Spinal cord (tissue), 10 donors: ENCODE measurements around the gene MB21D2. TPM values are rescaled to one million over a fixed set of nuclear protein-coding genes. Genes with fewer than 3 reads are reported as not detected.

Experiments
- DNase-seq, 6 donors: peaks; one replicate each; pipeline versions ENCODE4 v3.0.0 to v3.0.0-alpha.2; 2013 to 2015; ENCODE audit warnings: low spot score in 6 of 6, low read depth in 4 of 6
- H3K27ac ChIP-seq: one replicate; pipeline ENCODE4 v1.5.1; 2013; ENCODE audit warnings: low read depth, low read length, control low read depth
- H3K27me3 ChIP-seq: one replicate; pipeline ENCODE4 v1.6.1; 2013; ENCODE audit warnings: low read length; ENCODE audit not compliant: control insufficient read depth, insufficient read depth
- H3K36me3 ChIP-seq: one replicate; pipeline ENCODE4 v1.6.1; 2013; ENCODE audit warnings: low read length; ENCODE audit not compliant: control insufficient read depth, insufficient read depth
- H3K4me1 ChIP-seq: one replicate; pipeline ENCODE4 v1.6.1; 2013; ENCODE audit warnings: low read length; ENCODE audit not compliant: control insufficient read depth, insufficient read depth
- H3K4me3 ChIP-seq: one replicate; pipeline ENCODE4 v1.5.1; 2013; ENCODE audit warnings: low read depth, low read length, control low read depth
- H3K9me3 ChIP-seq: one replicate; pipeline ENCODE4 v1.6.1; 2013; ENCODE audit warnings: low read length; ENCODE audit not compliant: control insufficient read depth, insufficient read depth
- WGBS: methylation state at CpG from one replicate; pipeline ENCODE4 v1.1.5; 2013; ENCODE audit warnings: missing lambda C conversion rate; ENCODE audit not compliant: insufficient coverage; 5-methylcytosine and 5-hydroxymethylcytosine counted together
- polyA plus RNA-seq, 2 donors: library from polyadenylated mRNA; unstranded; fragments of 120-200 nt; gene quantifications; one replicate each; pipeline ENCODE4 v1.2.1, GENCODE V29; 2013; ENCODE audit not compliant: insufficient read length in 2 of 2
- total RNA-seq, 2 donors: library from RNA; depleted of rRNA in 1 of 2; stranded (reverse); fragments of 120-200 nt in 1 of 2; fragments of >200 nt in 1 of 2; gene quantifications; one replicate each; pipeline versions ENCODE4 v1.2.3 to v1.2.4, GENCODE V29; 2013 to 2014
- donor health status: healthy.

MB21D2 gene
- total and polyA plus RNA-seq, 4 donors, result 9.5 to 23.4 (median 21.1) TPM

GRCh38 chr3:192899540-192899982, 18.1 kb downstream of the MB21D2 start:
- H3K36me3 ChIP-seq, result no peaks in the 10 kb centered on the region
- no peak overlapping the region for H3K4me3 ChIP-seq
- WGBS, result 100% methylated on average over 1 of the region's 3 CpGs
- H3K27me3 ChIP-seq, result no peaks in the 10 kb centered on the region
- H3K4me1 ChIP-seq, result peaks cover under 1% of the 10 kb centered on the region
- no peaks in the 10 kb centered on the region for H3K9me3 ChIP-seq
- H3K27ac ChIP-seq, result no peak overlapping the region
- DNase-seq, result no peak

- no peak for DNase-seq
- H3K4me1 ChIP-seq, result peaks cover 3% of the 10 kb centered on the region
- H3K27me3 ChIP-seq, result no peaks in the 10 kb centered on the region
- H3K36me3 ChIP-seq, result no peaks in the 10 kb centered on the region
- H3K4me3 ChIP-seq, result no peak overlapping the region
- H3K27ac ChIP-seq, result no peak overlapping the region
- WGBS, result 88% methylated on average over 5 of the region's 5 CpGs
- no peaks in the 10 kb centered on the region for H3K9me3 ChIP-seq
Measured at GRCh38 chr3:192897005-192897404, 20.7 kb downstream of the MB21D2 start.

- Histone ChIP-seq H3K27ac (no peak overlapping the region), H3K4me1 (peaks cover 3% of the 10 kb centered on the region), H3K4me3 (no peak overlapping the region), H3K9me3 (no peaks in the 10 kb centered on the region), H3K27me3 (no peaks in the 10 kb centered on the region), H3K36me3 (no peaks in the 10 kb centered on the region)
- 89% methylated on average over 3 of the region's 5 CpGs for WGBS
- DNase-seq, result no peak
Measured at GRCh38 chr3:192896208-192896607, 21.4 kb downstream of the MB21D2 start.

- WGBS, result 80% methylated on average over 1 of the region's 5 CpGs
- H3K4me3 ChIP-seq, result no peak overlapping the region
- no peaks in the 10 kb centered on the region for H3K27me3 ChIP-seq
- H3K27ac ChIP-seq, result no peak overlapping the region
- no peaks in the 10 kb centered on the region for H3K9me3 ChIP-seq
- no peak for DNase-seq
- H3K4me1 ChIP-seq, result peaks cover 3% of the 10 kb centered on the region
- H3K36me3 ChIP-seq, result no peaks in the 10 kb centered on the region
Measured at GRCh38 chr3:192894676-192895075, 23.0 kb downstream of the MB21D2 start.

- peaks cover 3% of the 10 kb centered on the region for H3K4me1 ChIP-seq
- H3K27me3 ChIP-seq, result no peaks in the 10 kb centered on the region
- no peak overlapping the region for H3K4me3 ChIP-seq
- no peaks in the 10 kb centered on the region for H3K9me3 ChIP-seq
- H3K27ac ChIP-seq, result no peak overlapping the region
- H3K36me3 ChIP-seq, result no peaks in the 10 kb centered on the region
- 28% methylated on average over 11 of the region's 13 CpGs for WGBS
- no peak for DNase-seq
Measured at GRCh38 chr3:192892981-192893700, 24.5 kb downstream of the MB21D2 start.

- no peak overlapping the region for H3K27ac ChIP-seq
- no peak overlapping the region for H3K4me3 ChIP-seq
- 86% methylated on average over 1 of the region's 13 CpGs for WGBS
- no peaks in the 10 kb centered on the region for H3K27me3 ChIP-seq
- H3K9me3 ChIP-seq, result no peaks in the 10 kb centered on the region
- H3K36me3 ChIP-seq, result no peaks in the 10 kb centered on the region
- H3K4me1 ChIP-seq, result peaks cover 3% of the 10 kb centered on the region
- DNase-seq, result no peak
Measured at GRCh38 chr3:192890347-192891335, 27.0 kb downstream of the MB21D2 start.

GRCh38 chr3:192889679-192890078, 28.0 kb downstream of the MB21D2 start:
- no peak for DNase-seq
- Histone ChIP-seq H3K4me1 (peaks cover 3% of the 10 kb centered on the region), H3K27me3 (no peaks in the 10 kb centered on the region), H3K9me3 (no peaks in the 10 kb centered on the region), H3K36me3 (no peaks in the 10 kb centered on the region), H3K27ac (no peak overlapping the region), H3K4me3 (no peak overlapping the region)
- WGBS, result no CpG with 5 or more reads among the region's 3 CpGs

- H3K9me3 ChIP-seq, result no peaks in the 10 kb centered on the region
- H3K27me3 ChIP-seq, result no peaks in the 10 kb centered on the region
- no peaks in the 10 kb centered on the region for H3K36me3 ChIP-seq
- DNase-seq, result no peak
- H3K4me3 ChIP-seq, result no peak overlapping the region
- 80% methylated on average over 1 of the region's 5 CpGs for WGBS
- H3K27ac ChIP-seq, result peak overlapping the region; percentile 42
- H3K4me1 ChIP-seq, result peaks cover 3% of the 10 kb centered on the region
Measured at GRCh38 chr3:192888190-192888589, 29.5 kb downstream of the MB21D2 start.

- H3K27me3 ChIP-seq, result no peaks in the 10 kb centered on the region
- H3K27ac ChIP-seq, result peak overlapping the region; percentile 12
- H3K4me3 ChIP-seq, result no peak overlapping the region
- no peaks in the 10 kb centered on the region for H3K4me1 ChIP-seq
- 93% methylated on average over 6 of the region's 7 CpGs for WGBS
- no peaks in the 10 kb centered on the region for H3K9me3 ChIP-seq
- no peak for DNase-seq
- H3K36me3 ChIP-seq, result no peaks in the 10 kb centered on the region
Measured at GRCh38 chr3:192887701-192888100, 30.0 kb downstream of the MB21D2 start.
